SIG-M5 treated with dmso at 0.1 percent for 504 hours (cell line): Measurements from ENCODE around the gene EXOSC10.
"Not testable (repeated sequence)": the region's sequence is repeated elsewhere in the genome, so short reads cannot be mapped to it uniquely, and the experiment has no call there.

Source experiments
- DNase-seq: peaks from one replicate; lab custom pipeline; 2025; ENCODE audit not compliant: unreplicated experiment; lab: John Stamatoyannopoulos, UW

The EXOSC10 gene

GRCh38 chr1:11109047-11109760 is 9.5 kb upstream of the EXOSC10 start:
- DNase-seq, result no peak

- DNase-seq, result no peak
Measured at GRCh38 chr1:11107599-11107998, 7.9 kb upstream of the EXOSC10 start.

GRCh38 chr1:11105586-11105985 is 5.9 kb upstream of the EXOSC10 start:
- no peak for DNase-seq

GRCh38 chr1:11101347-11101746 is 1.7 kb upstream of the EXOSC10 start:
- no peak for DNase-seq

- not testable (repeated sequence) for DNase-seq
Measured at GRCh38 chr1:11100806-11101205, 1.1 kb upstream of the EXOSC10 start.

GRCh38 chr1:11100149-11100493 is 452 bp upstream of the EXOSC10 start:
- DNase-seq, result no peak

- DNase-seq, result no peak
Measured at GRCh38 chr1:11098931-11099309, 749 bp downstream of the EXOSC10 start.

- DNase-seq, result not testable (repeated sequence)
Measured at GRCh38 chr1:11083784-11084183, 15.9 kb downstream of the EXOSC10 start.

- DNase-seq, result no peak
Measured at GRCh38 chr1:11080931-11081330, 18.7 kb downstream of the EXOSC10 start.

- no peak for DNase-seq
Measured at GRCh38 chr1:11078631-11079030, 21.0 kb downstream of the EXOSC10 start.

GRCh38 chr1:11073398-11073797 is 26.3 kb downstream of the EXOSC10 start:
- not testable (repeated sequence) for DNase-seq

GRCh38 chr1:11072216-11072917 is 27.3 kb downstream of the EXOSC10 start:
- no peak for DNase-seq

GRCh38 chr1:11071463-11072215 is 28.0 kb downstream of the EXOSC10 start:
- DNase-seq, result no peak

GRCh38 chr1:11070876-11071275 is 28.8 kb downstream of the EXOSC10 start:
- no peak for DNase-seq

- DNase-seq, result no peak
Measured at GRCh38 chr1:11068600-11069473, 30.8 kb downstream of the EXOSC10 start.

- no peak for DNase-seq
Measured at GRCh38 chr1:11067716-11068599, 31.7 kb downstream of the EXOSC10 start.

GRCh38 chr1:11065796-11066195 is 33.9 kb downstream of the EXOSC10 start:
- DNase-seq, result no peak

GRCh38 chr1:11064942-11065341 is 34.7 kb downstream of the EXOSC10 start:
- no peak for DNase-seq

- DNase-seq, result not testable (repeated sequence)
Measured at GRCh38 chr1:11063937-11064537, 35.6 kb downstream of the EXOSC10 start.

- no peak for DNase-seq
Measured at GRCh38 chr1:11062965-11063401, 36.7 kb downstream of the EXOSC10 start.
